Rectal smooth muscle tissue (tissue), 1 donor: Measurements from ENCODE around the gene CDK5.
"Not testable (repeated sequence)": the region's sequence is repeated elsewhere in the genome, so short reads cannot be mapped to it uniquely, and the experiment has no call there.

Source experiments
- H3K27ac ChIP-seq: one replicate; pipeline ENCODE4 v1.7.0; 2013; ENCODE audit warnings: low read depth, low read length, inconsistent platforms
- H3K27me3 ChIP-seq: one replicate; pipeline ENCODE4 v1.7.0; 2013; ENCODE audit warnings: low read length; ENCODE audit not compliant: control insufficient read depth, insufficient read depth
- H3K36me3 ChIP-seq: one replicate; pipeline ENCODE4 v1.7.0; 2013; ENCODE audit warnings: low read length; ENCODE audit not compliant: control insufficient read depth, insufficient read depth
- H3K4me1 ChIP-seq: one replicate; pipeline ENCODE4 v1.7.0; 2013; ENCODE audit warnings: low read length; ENCODE audit not compliant: control insufficient read depth, insufficient read depth
- H3K4me3 ChIP-seq: one replicate; pipeline ENCODE4 v1.7.0; 2013; ENCODE audit warnings: low read length
- H3K9ac ChIP-seq: one replicate; pipeline ENCODE4 v1.7.0; 2013; ENCODE audit warnings: low read length

The CDK5 gene

DNA sequence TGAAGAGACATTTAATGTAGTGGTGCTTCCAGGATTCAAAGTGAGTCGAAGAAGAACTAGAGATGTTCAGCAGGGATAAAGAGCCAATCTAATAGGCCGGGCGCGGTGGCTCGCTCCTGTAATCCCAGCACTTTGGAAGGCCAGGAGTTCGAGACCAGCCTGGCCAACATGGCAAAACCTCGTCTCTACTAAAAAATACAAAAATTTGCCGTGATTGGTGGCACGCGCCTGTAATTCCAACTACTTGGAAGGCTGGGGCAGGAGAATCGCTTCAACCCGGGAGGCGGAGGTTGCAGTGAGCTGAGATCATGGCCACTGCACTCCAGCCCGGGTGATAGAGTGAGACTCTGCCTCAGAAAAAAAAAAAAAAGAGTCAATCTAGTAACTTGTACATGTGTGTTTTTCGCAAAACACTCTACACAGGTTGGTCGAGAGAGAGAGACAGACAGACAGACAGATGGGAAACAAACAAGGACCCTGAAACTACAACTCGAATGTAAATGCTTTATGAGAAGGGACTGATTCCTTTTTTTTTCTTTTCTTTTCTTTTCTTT is 28.7 kb downstream of the CDK5 start:
- Histone ChIP-seq H3K9ac (peak overlapping the region; percentile 62), H3K27me3 (no peaks in the 10 kb centered on the region), H3K27ac (peak overlapping the region; percentile 85), H3K4me3 (peak overlapping the region; percentile 96), H3K4me1 (peaks cover 2% of the 10 kb centered on the region), H3K36me3 (no peaks in the 10 kb centered on the region)

DNA sequence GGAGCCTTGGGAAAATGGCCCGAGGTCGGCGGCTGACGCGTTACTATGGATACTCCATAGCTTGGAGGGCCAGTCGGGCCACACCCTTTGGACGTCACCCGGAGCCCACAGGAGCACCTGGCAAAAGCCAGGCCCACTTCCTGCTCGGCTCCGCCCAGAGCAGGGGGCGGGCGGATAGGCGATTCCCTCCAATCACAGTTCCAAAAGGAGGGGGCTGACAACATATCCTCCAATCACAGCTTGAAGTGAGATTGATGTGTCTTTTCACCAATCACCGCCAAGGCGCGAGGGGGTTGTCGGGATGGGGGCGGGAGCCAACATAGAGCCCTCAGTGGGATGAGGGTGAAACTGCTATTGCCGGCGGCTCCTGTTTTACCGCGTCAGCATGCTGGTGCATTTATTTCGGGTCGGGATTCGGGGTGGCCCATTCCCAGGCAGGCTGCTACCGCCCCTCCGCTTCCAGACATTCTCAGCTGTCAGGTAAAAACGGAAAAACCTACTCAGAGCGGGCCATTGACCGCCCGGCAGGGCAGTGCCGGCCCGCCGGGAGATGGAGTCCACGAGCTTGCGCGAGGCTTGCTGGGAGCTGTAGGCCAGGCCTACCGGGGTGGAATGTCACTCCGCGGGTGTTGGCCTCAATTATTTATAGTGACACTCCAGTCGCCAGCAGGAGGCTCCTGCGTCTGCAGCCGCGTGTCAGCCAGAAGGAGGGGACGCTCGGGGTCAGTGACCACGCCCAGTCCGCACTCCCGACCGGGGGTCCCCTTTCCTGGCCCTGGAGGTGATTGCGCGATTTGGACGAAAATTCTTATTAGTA is 29.4 kb downstream of the CDK5 start, which contains the start of gene ABCB8:
Gene ABCB8, plus strand, starts transcription at position 320 of the 817 bp plus-strand sequence. Its CDS starts 66 bp downstream, at position 386.
- peak within 1 kb of the TSS; percentile 62 for H3K9ac ChIP-seq
- no peaks in the 10 kb centered on the region for H3K27me3 ChIP-seq
- peak within 1 kb of the TSS; percentile 85 for H3K27ac ChIP-seq
- peak within 1 kb of the TSS; percentile 96 for H3K4me3 ChIP-seq
- no peaks in the 10 kb centered on the region for H3K36me3 ChIP-seq
- peaks cover 2% of the 10 kb centered on the region for H3K4me1 ChIP-seq

DNA sequence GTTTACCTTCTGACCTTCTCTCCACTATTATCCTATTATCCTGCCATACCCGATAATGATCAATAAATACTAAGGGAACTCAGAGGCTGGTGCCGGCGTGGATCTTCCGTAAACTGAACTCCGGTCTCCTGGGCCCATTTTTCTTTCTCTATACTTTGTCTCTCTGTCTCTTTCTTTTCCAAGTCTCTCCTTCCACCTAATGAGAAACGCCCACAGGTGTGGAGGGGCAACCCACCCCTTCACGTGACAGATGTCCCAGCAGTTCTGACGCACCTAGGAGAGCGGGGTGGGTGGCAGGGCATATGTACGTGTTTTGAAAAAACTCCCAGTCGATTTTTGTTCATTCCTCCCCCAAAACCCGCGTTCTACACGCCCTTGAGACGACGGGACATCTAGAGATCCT is 30.0 kb downstream of the CDK5 start:
- not testable (repeated sequence) for H3K36me3 ChIP-seq, H3K27me3 ChIP-seq, H3K4me1 ChIP-seq
- Histone ChIP-seq H3K27ac (peak overlapping the region; percentile 51), H3K9ac (peak overlapping the region; percentile 49), H3K4me3 (peak overlapping the region; percentile 83)

DNA sequence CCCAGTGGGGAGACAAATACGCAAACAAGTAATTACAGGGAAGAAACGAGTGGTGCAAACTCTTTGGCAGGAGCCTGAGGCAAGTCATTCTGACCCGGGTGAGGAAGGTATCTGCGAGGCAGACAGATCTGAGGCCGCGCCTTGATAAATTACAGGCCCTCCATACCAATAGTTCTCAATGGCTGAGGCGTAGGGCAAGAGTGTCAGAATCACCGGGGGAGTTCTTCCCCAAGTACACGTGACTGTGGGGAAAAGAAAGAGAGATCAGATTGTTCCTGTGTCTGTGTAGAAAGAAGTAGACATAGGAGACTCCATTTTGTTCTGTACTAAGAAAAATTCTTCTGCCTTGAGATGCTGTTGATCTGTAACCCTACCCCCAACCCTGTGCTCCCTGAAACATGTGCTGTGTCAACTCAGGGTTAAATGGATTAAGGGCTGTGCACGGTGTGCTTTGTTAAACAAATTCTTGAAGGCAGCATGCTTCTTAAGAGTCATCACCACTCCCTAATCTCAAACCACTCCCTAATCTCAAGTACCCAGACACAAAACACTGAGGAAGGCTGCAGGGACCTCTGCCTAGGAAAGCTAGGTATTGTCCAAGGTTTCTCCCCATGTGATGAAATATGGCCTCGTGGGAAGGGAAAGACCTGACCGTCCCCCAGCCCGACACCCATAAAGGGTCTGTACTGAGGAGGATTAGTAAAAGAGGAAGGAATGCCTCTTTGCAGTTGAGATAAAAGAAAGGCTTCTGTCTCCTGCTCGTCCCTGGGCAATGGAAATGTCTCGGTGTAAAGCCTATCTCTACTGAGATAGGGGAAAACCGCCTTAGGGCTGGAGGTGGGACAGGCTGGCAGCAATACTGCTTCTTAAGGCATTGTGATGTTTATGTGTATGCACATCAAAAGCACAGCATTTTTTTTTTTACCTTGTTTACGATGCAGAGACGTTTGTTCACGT is 30.6 kb downstream of the CDK5 start:
- not testable (repeated sequence) for H3K9ac ChIP-seq, H3K27ac ChIP-seq, H3K4me1 ChIP-seq, H3K36me3 ChIP-seq, H3K27me3 ChIP-seq, H3K4me3 ChIP-seq

DNA sequence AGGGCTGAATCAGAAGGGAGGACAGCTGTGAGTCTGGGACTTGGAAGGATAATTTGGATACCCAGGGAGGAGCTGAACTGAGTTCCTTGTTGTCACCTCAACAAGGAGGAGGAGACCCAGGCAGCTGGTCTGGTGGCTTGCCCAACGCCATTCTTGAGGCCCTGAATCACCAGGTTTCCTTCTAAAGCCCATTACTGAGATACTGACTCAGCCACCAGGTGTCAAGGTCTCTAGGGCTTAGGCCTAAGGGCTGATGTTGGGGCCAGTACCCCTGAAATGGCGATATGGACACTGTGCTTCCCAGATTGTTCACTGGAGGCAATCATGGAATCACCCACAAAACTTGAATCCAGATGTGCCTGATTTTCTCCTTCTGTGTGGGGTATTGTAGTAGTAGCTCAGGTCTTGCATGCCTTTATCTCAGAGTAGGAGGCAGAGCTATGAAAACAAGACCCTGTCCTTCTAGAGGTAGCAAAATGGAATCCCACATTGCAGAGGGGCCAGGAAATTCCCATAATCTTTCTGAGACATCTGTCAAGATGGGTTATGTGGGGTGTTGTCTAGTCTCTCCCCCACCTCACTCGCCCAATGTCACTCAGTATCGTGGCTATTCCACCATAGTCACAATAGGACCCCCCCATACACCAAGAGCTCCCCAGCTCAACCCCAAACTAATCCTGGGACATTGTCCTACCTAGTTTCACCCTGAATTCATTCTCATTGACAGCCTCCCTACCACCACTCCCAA is 31.6 kb downstream of the CDK5 start:
- no peak overlapping the region for H3K4me3 ChIP-seq
- H3K9ac ChIP-seq: no peak overlapping the region
- no peaks in the 10 kb centered on the region for H3K27me3 ChIP-seq
- H3K4me1 ChIP-seq: peaks cover 2% of the 10 kb centered on the region
- no peaks in the 10 kb centered on the region for H3K36me3 ChIP-seq
- no peak overlapping the region for H3K27ac ChIP-seq

DNA sequence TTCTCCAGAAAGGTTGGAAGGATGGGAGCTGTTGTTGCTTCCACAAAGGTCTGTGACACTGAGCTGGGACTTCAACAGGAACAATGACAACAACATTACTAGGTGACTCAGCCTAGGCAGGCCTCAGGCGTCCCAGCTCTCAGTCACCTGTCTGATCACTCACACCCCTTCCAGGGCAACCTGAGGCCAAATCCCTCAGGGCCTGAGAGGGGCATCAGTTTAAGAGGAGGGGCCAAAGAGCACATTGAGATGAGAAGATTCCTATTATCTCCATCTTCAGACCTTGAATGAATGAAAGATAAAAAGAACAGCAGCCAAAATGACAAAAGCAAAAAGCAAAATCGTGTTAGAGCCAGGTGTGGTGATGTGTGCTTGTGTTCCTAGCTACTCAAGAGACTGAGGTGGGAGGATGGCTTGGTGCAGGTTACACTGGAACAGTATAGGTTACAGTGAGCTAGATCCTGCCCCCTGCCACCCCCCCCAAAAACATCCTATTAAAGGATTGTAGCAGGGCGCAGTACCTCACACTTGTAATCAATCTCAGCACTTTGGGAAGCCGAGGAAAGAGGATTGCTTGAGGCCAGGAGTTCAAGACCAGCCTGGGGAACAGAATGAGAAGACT is 33.2 kb downstream of the CDK5 start, which contains the start of gene ATG9B:
Gene ATG9B, minus strand, starts transcription at position 60 of the 622 bp plus-strand sequence. CDS start 71 bp downstream, outside the sequence.
- Histone ChIP-seq H3K27ac (no peak within 1 kb of the TSS), H3K27me3 (peaks cover 3% of the 10 kb centered on the region), H3K4me3 (no peak within 1 kb of the TSS), H3K4me1 (peaks cover 2% of the 10 kb centered on the region), H3K9ac (no peak within 1 kb of the TSS), H3K36me3 (no peaks in the 10 kb centered on the region)

DNA sequence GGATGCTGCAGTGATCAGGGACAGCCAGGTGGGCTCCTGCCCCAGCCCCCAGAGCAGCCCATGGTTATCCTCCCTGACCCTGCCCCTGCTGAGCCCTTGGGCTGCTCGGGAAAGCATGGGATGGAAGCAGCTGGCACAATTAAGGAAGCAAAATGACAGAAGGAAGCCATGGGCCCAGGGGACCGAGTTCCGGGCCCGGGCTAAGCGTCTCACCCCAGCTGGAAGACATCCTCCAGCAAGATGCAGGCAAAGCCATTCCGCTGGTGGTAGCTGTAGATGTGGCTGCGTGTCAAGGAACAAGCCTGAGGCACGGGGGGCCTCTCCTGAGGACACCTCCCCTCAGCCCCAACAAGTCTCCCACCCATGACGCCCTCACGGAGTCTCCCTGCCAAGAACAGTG is 34.5 kb downstream of the CDK5 start:
- no peak overlapping the region for H3K4me3 ChIP-seq

DNA sequence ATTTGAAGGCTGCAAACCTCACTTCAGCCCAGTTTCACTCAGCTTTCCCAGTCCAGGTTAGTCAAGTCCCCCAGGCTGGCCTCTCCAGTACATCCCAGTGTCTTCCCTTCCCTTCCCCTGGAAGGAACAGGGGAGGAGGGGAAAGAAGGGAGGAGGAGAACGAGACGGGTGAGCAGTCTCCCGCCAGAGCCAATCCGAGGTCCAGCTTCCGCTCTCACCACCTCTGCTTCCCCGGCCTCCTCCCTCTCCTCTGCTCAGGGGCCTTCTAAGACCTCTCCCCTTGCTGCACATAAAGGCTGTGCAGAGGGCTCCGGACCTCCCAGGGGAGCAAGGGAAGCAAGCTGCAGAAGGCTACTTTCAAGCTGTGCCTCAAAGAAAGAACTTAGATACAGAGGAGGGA is 37.5 kb downstream of the CDK5 start:
- no peak overlapping the region for H3K27ac ChIP-seq
- H3K4me1 ChIP-seq: peaks cover 6% of the 10 kb centered on the region
- H3K27me3 ChIP-seq: peaks cover 19% of the 10 kb centered on the region
- H3K4me3 ChIP-seq: no peak overlapping the region
- no peaks in the 10 kb centered on the region for H3K36me3 ChIP-seq
- H3K9ac ChIP-seq: no peak overlapping the region

More for the DNA sequence above, 34.5 kb downstream of the CDK5 start:
- H3K27me3 ChIP-seq: peaks cover 6% of the 10 kb centered on the region
- no peaks in the 10 kb centered on the region for H3K36me3 ChIP-seq
- no peak overlapping the region for H3K27ac ChIP-seq
- peaks cover 3% of the 10 kb centered on the region for H3K4me1 ChIP-seq
- H3K9ac ChIP-seq: no peak overlapping the region

DNA sequence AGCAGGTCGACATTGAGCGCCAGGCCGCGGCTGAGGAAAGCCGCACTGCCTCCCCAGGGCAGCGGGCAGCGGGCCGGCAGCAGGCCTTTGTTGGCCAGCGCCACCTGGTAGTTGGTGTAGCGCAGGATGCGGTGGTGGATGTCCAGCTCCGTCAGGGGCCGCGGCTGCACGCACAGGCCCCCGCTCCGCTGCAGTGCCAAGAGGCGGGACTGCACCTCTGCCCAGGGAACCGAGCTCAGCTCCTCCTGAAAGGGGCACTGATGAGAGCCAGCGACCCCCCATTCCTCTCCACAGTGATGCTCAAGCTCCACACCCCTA is 38.6 kb downstream of the CDK5 start:
- H3K4me1 ChIP-seq: peaks cover 6% of the 10 kb centered on the region
- peaks cover 20% of the 10 kb centered on the region for H3K27me3 ChIP-seq
- H3K9ac ChIP-seq: no peak overlapping the region
- peak overlapping the region; percentile 39 for H3K4me3 ChIP-seq
- no peak overlapping the region for H3K27ac ChIP-seq
- H3K36me3 ChIP-seq: no peaks in the 10 kb centered on the region

DNA sequence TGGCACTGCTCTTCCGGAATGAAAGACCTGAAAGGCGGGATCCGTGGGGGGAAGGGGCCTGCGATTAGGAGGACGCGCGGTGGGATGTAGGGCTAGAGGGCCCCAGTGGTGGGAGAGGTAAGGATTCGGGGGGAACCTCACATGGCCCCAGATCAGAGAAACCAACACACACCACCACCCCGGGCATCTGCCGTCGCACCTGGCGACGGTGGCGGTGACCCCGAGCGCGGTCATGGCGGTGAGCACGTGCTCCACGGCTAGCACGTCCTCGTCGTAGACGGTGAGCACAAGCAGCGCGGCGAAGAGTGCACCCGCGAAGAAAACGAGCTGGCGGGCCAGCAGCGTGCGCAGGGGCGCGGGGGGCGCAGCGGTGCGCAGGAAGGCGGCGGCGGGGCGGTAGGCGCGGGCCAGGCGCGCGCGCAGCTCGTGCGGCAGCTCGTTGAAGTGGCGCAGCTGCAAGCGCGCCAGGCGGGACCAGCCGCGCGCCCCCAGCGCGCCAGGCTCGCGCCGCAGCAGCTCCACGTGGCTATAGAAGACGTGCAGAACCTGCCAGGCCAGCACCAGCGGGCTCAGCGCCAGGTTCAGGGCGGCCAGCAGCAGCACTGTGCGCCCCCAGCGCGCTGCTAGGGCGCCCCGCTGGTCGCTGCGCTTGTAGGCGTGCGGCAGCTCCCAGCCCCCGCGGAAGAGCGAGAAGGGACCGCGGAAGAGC is 39.1 kb downstream of the CDK5 start:
- Histone ChIP-seq H3K27me3 (peaks cover 23% of the 10 kb centered on the region), H3K36me3 (no peaks in the 10 kb centered on the region), H3K9ac (no peak overlapping the region), H3K27ac (no peak overlapping the region), H3K4me3 (peak overlapping the region; percentile 39), H3K4me1 (peaks cover 6% of the 10 kb centered on the region)

DNA sequence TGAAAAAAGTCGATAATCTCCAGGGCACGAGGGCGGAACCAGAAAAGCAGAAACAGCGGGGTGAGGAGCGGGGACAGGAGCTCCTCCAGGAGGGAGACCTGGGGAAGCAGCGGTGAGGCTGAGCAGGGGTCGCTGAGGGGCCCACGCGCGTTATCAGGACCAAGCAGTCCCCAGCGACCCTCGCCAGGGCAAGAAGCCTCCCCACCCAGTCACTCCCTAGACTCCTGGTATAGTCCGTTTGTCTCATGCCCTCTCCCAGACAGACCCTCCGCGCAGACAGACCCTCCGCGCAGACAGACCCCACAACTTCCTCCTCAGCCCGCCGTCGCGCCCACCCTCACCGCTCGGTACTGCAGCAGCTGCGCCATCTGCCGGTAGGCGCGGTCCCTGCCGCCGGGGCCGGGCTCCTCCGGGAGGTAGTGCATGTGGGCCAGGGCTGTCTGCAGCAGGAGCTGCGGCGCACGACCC is 39.7 kb downstream of the CDK5 start:
- H3K4me1 ChIP-seq: peaks cover 6% of the 10 kb centered on the region
- H3K9ac ChIP-seq: no peak overlapping the region
- H3K4me3 ChIP-seq: peak overlapping the region; percentile 47
- no peaks in the 10 kb centered on the region for H3K36me3 ChIP-seq
- peaks cover 23% of the 10 kb centered on the region for H3K27me3 ChIP-seq
- no peak overlapping the region for H3K27ac ChIP-seq
